ENCODE measurements around the gene SOD1. TPM values are rescaled to one million over a fixed set of nuclear protein-coding genes. Genes with fewer than 3 reads are reported as not detected.
"Not testable (repeated sequence)": the region's sequence is repeated elsewhere in the genome, so short reads cannot be mapped to it uniquely, and the experiment has no call there.

Gene SOD1
- total and polyA plus RNA-seq, 10 of the 15 experiments (the other 5 are each of a cell fraction or from before 2014, with no cell fraction given) = 171 to 710 (median 313) TPM

- H3K36me3 ChIP-seq (ENCODE audit: control insufficient read depth in 2 of 2, insufficient read depth in 2 of 2, low read length in 1 of 2); RAD21 ChIA-PET (ENCODE audit: unreplicated experiment); DNase-seq (ENCODE audit: low read depth, low spot score); H3K4me3 ChIP-seq; H3K9me3 ChIP-seq (replicated peaks; ENCODE audit: control insufficient read depth, insufficient read depth, low read length); ATAC-seq; H3K27ac ChIP-seq (ENCODE audit: control insufficient read depth, insufficient read depth); H4K20me1 ChIP-seq (ENCODE audit: control insufficient read depth, insufficient read depth); H3K4me1 ChIP-seq (ENCODE audit: control insufficient read depth, insufficient read depth, low read length); H3K9ac ChIP-seq (ENCODE audit: control insufficient read depth, insufficient read depth, low read length); H3K27me3 ChIP-seq (replicated peaks in 1 of 2; ENCODE audit: control insufficient read depth in 2 of 2, insufficient read depth in 2 of 2, low read length in 1 of 2); intact Hi-C loops (cut with micrococcal nuclease; ENCODE audit: unreplicated experiment); H3K79me2 ChIP-seq (ENCODE audit: control insufficient read depth, insufficient read depth, low read length); in situ Hi-C loops (cut with MboI); BruUV-seq (replicated peaks); POLR2A ChIA-PET: not testable (repeated sequence)
- peak; percentile 82 for FAIRE-seq
- SMC1A ChIA-PET (ENCODE audit: uncharacterized antibody, unreplicated experiment) = interaction anchor here (0.6 to 1.3 kb wide), 3 partner anchors 16 to 99 kb away, joined by 3 read pairs; no protein-coding TSS in a partner anchor
- CTCF ChIA-PET = interaction anchor here (0.6 kb wide), 1 partner anchor 10 kb away, joined by 5 read pairs; no protein-coding TSS in a partner anchor
- 40% methylated on average over 19 of the region's 21 CpGs for WGBS (ENCODE audit: insufficient coverage, insufficient replicate concordance, low lambda C conversion rate, missing lambda C conversion rate)
- peak overlapping the region; percentile 63 for H3K4me2 ChIP-seq (ENCODE audit: control insufficient read depth, insufficient read depth)
- peak; percentile 47; the same call in 1 of the 2 replicates for TF ChIP-seq PKNOX1 (IDR thresholded peaks at IDR 0.05)
- peak overlapping the region; percentile 5 for H2AFZ ChIP-seq (ENCODE audit: control insufficient read depth, low read depth, low read length)
Observed at GRCh38 chr21:31654821-31655580, 4.5 kb upstream of the SOD1 start.

GRCh38 chr21:31656199-31657095 is 3.0 kb upstream of the SOD1 start:
- in situ Hi-C loops (cut with MboI) = no loop called here
- Histone ChIP-seq H3K27me3 (replicated peaks in 1 of 2; ENCODE audit: control insufficient read depth in 2 of 2, insufficient read depth in 2 of 2, low read length in 1 of 2) (no peaks in the 10 kb centered on the region), H3K4me3 (no peak overlapping the region), H3K4me2 (ENCODE audit: control insufficient read depth, insufficient read depth) (peak overlapping the region; percentile 49; the same call in 1 of the 2 replicates), H2AFZ (ENCODE audit: control insufficient read depth, low read depth, low read length) (peak overlapping the region; percentile 50; the same call in 1 of the 2 replicates), H3K4me1 (ENCODE audit: control insufficient read depth, insufficient read depth, low read length) (peaks cover 9% of the 10 kb centered on the region), H3K9ac (ENCODE audit: control insufficient read depth, insufficient read depth, low read length) (no peak overlapping the region), H3K27ac (ENCODE audit: control insufficient read depth, insufficient read depth) (no peak overlapping the region), H3K79me2 (ENCODE audit: control insufficient read depth, insufficient read depth, low read length) (peaks cover 19% of the 10 kb centered on the region), H3K36me3 (ENCODE audit: control insufficient read depth in 2 of 2, insufficient read depth in 2 of 2, low read length in 1 of 2) (no peaks in the 10 kb centered on the region), H4K20me1 (ENCODE audit: control insufficient read depth, insufficient read depth) (no peaks in the 10 kb centered on the region), H3K9me3 (replicated peaks; ENCODE audit: control insufficient read depth, insufficient read depth, low read length) (no peaks in the 10 kb centered on the region; the same call in 2 of the 3 replicates)
- intact Hi-C loops (cut with micrococcal nuclease; ENCODE audit: unreplicated experiment) = no loop called here
- ChIA-PET CTCF (no interaction called here), POLR2A (no interaction called here), RAD21 (ENCODE audit: unreplicated experiment) (no interaction called here), SMC1A (ENCODE audit: uncharacterized antibody, unreplicated experiment) (no interaction called here)
- DNase-seq (ENCODE audit: low read depth, low spot score) (no peak), ATAC-seq (no peak), FAIRE-seq (peak; percentile 13)
- BruUV-seq (replicated peaks) = no TSS peak
- WGBS (ENCODE audit: insufficient coverage, insufficient replicate concordance, low lambda C conversion rate, missing lambda C conversion rate) = 46% methylated on average over 13 of the region's 13 CpGs
- TF ChIP-seq ZBTB11 (CRISPR knock-in tag; IDR thresholded peaks at IDR 0.05) (no peak), SMC3 (IDR thresholded peaks at IDR 0.05; ENCODE audit: borderline replicate concordance, low read length) (no peak), TAF1 (IDR thresholded peaks at IDR 0.05; ENCODE audit: borderline replicate concordance, low read depth, low read length) (no peak), HDAC2 (IDR thresholded peaks at IDR 0.05) (no peak), ZBTB33 (IDR thresholded peaks at IDR 0.05) (no peak), ESRRA (IDR thresholded peaks at IDR 0.05; ENCODE audit: low read length) (no peak)

Measured in GM12878 (cell line).